Skeletal muscle cell (primary cell): ENCODE data around the gene PSMG3.
A peak's percentile ranks its signal among the peaks of the same experiment; 100 is the strongest.

ENCODE experiments used
- DNase-seq: peaks from one replicate; pipeline ENCODE4 v3.0.0-alpha.2; 2010; ENCODE audit warnings: low read depth
- H3K4me3 ChIP-seq: 2 replicates; pipeline ENCODE4 v1.5.1; 2011; ENCODE audit warnings: low read depth, mild to moderate bottlenecking, control low read depth, low read length, moderate library complexity

Gene PSMG3

GRCh38 chr7:1538544-1539180, 31.2 kb downstream of the PSMG3 start:
- no peak overlapping the region for H3K4me3 ChIP-seq
- DNase-seq = no peak

- peak overlapping the region; percentile 38 for H3K4me3 ChIP-seq
- DNase-seq = peak; percentile 79
Measured at GRCh38 chr7:1537535-1538412, 32.1 kb downstream of the PSMG3 start.

- peak; percentile 96 for DNase-seq
- peak overlapping the region; percentile 38 for H3K4me3 ChIP-seq
Measured at GRCh38 chr7:1536743-1537534, 32.9 kb downstream of the PSMG3 start.

- DNase-seq = no peak
- H3K4me3 ChIP-seq = no peak overlapping the region
Measured at GRCh38 chr7:1536455-1536742, 33.4 kb downstream of the PSMG3 start.

GRCh38 chr7:1535701-1536454, 34.0 kb downstream of the PSMG3 start:
- no peak overlapping the region for H3K4me3 ChIP-seq
- DNase-seq = no peak

- no peak for DNase-seq
- H3K4me3 ChIP-seq = no peak overlapping the region
Measured at GRCh38 chr7:1535100-1535458, 34.8 kb downstream of the PSMG3 start.

GRCh38 chr7:1534330-1535099, 35.3 kb downstream of the PSMG3 start:
- DNase-seq = no peak
- H3K4me3 ChIP-seq = no peak overlapping the region

- peak; percentile 76 for DNase-seq
- no peak overlapping the region for H3K4me3 ChIP-seq
Measured at GRCh38 chr7:1533547-1534329, 36.1 kb downstream of the PSMG3 start.

- no peak for DNase-seq
Measured at GRCh38 chr7:1533255-1533546, 36.6 kb downstream of the PSMG3 start.

GRCh38 chr7:1532456-1533254, 37.2 kb downstream of the PSMG3 start:
- peak overlapping the region; percentile 56 for H3K4me3 ChIP-seq
- peak; percentile 75 for DNase-seq

More at GRCh38 chr7:1533255-1533546, 36.6 kb downstream of the PSMG3 start:
- peak overlapping the region; percentile 56 for H3K4me3 ChIP-seq

GRCh38 chr7:1531979-1532455, 37.8 kb downstream of the PSMG3 start:
- H3K4me3 ChIP-seq = peak overlapping the region; percentile 56
- no peak for DNase-seq

GRCh38 chr7:1531263-1531978, 38.4 kb downstream of the PSMG3 start:
- peak overlapping the region; percentile 56 for H3K4me3 ChIP-seq
- DNase-seq = no peak

GRCh38 chr7:1530946-1531262, 38.9 kb downstream of the PSMG3 start:
- no peak for DNase-seq
- peak overlapping the region; percentile 56 for H3K4me3 ChIP-seq

- DNase-seq = no peak
- H3K4me3 ChIP-seq = no peak overlapping the region
Measured at GRCh38 chr7:1529383-1530116, 40.3 kb downstream of the PSMG3 start.

GRCh38 chr7:1526271-1526754, 43.5 kb downstream of the PSMG3 start:
- no peak for DNase-seq
- no peak overlapping the region for H3K4me3 ChIP-seq

- no peak for DNase-seq
- no peak overlapping the region for H3K4me3 ChIP-seq
Measured at GRCh38 chr7:1525409-1525808, 44.4 kb downstream of the PSMG3 start.
